K562 (cell line): ENCODE data around the gene FXYD4. TPM values are rescaled to one million over a fixed set of nuclear protein-coding genes. Genes with fewer than 3 reads are reported as not detected.

Source experiments
- ATAC-seq: fragments of 200-7000 bp; cut with Tn5 transposase; 3 replicates; pipeline ENCODE4 v1.9.1; 2020; ENCODE audit warnings: moderate library complexity
- Bru-seq: library from RNA; stranded (reverse); fragments of 400-500 nt; gene quantifications from one replicate; lab custom pipeline; 2021; lab: Mats Ljungman, UMichigan
- BruChase-seq, 2 experiments: library from RNA; stranded (reverse); fragments of 400-500 nt; gene quantifications; one replicate each; lab custom pipeline; 2021; lab: Mats Ljungman, UMichigan
- BruUV-seq: library from RNA; stranded (reverse); fragments of 400-500 nt; replicated peaks from 2 replicates; lab custom pipeline; 2021; lab: Mats Ljungman, UMichigan
- CTCF ChIA-PET: fragments of 300-600 bp; formaldehyde crosslinking; extraction: SDS; loops from one replicate; lab custom pipeline; 2021; ENCODE audit warnings: low intra/inter-chr PET ratio; lab: Yijun Ruan, JAX
- POLR2A ChIA-PET: fragments of 300-600, 350-650 bp; sonication (Branson Sonifier 250); formaldehyde crosslinking; extraction: SDS; loops from one replicate; lab custom pipeline; 2021; ENCODE audit warnings: antibody characterized with exemption, inconsistent platforms; lab: Yijun Ruan, JAX
- DNase-seq, 4 experiments: peaks; one replicate each; pipeline versions ENCODE4 v3.0.0 to v3.0.0-alpha.2; 2011 to 2018; ENCODE audit warnings: low spot score in 3 of 4, mixed read lengths in 3 of 4; ENCODE audit errors: extremely low read depth in 1 of 4
- FAIRE-seq: peaks from 2 replicates; lab custom pipeline; 2011; peaks lifted over from hg19 to GRCh38; lab: Jason Lieb, UNC
- H2AFZ ChIP-seq: 2 replicates; pipeline ENCODE4 v1.6.0; 2011; ENCODE audit warnings: low read depth, low read length, control low read depth, inconsistent platforms
- H3K27ac ChIP-seq: fragments of 200-600 bp; 3 replicates; pipeline ENCODE4 v1.8.0; 2011; ENCODE audit warnings: low read depth, mild to moderate bottlenecking, control low read depth, inconsistent platforms, low read length, moderate library complexity, mixed read lengths; ENCODE audit errors: extremely low read depth
- H3K27me3 ChIP-seq, 2 experiments: fragments of 300-600 bp in 1 of 2; 2 replicates in 1 of 2; 3 replicates in 1 of 2; pipeline versions ENCODE4 v1.6.0 to v1.8.0; 2011; ENCODE audit warnings: inconsistent platforms in 2 of 2, low read length in 2 of 2, mild to moderate bottlenecking in 1 of 2, mixed read lengths in 1 of 2, moderate library complexity in 1 of 2; ENCODE audit not compliant: control insufficient read depth in 2 of 2, insufficient read depth in 2 of 2
- H3K36me3 ChIP-seq: fragments of 300-600 bp; 3 replicates; pipeline ENCODE4 v1.8.0; 2011; ENCODE audit warnings: mild to moderate bottlenecking, low read length, inconsistent platforms; ENCODE audit not compliant: control insufficient read depth, insufficient read depth
- H3K4me1 ChIP-seq, 2 experiments: fragments of 200-600 bp in 1 of 2; replicated peaks in 1 of 2; 2 replicates in 1 of 2; 3 replicates in 1 of 2; pipeline versions ENCODE4 v1.5.1 to v1.8.0; 2011; ENCODE audit warnings: inconsistent platforms in 2 of 2, low read length in 2 of 2, mild to moderate bottlenecking in 1 of 2, mixed read lengths in 1 of 2, moderate library complexity in 1 of 2; ENCODE audit not compliant: control insufficient read depth in 2 of 2, insufficient read depth in 2 of 2
- H3K4me2 ChIP-seq: 2 replicates; pipeline ENCODE4 v1.6.1; 2011; ENCODE audit warnings: low read length, control low read depth, inconsistent platforms, mixed read lengths; ENCODE audit not compliant: insufficient read depth
- H3K4me3 ChIP-seq: fragments of 200-600 bp; sonication (generic), shearing (Covaris generic); 2 replicates; pipeline ENCODE4 v1.5.1; 2016; ENCODE audit warnings: control low read depth, inconsistent platforms
- H3K79me2 ChIP-seq: fragments of 200-600 bp; 3 replicates; pipeline ENCODE4 v1.8.0; 2011; ENCODE audit warnings: low read length, inconsistent platforms; ENCODE audit not compliant: control insufficient read depth, insufficient read depth
- H3K9ac ChIP-seq, 2 experiments: 2 replicates each; pipeline versions ENCODE4 v1.6.0 to v1.6.1; 2011; ENCODE audit warnings: low read depth in 2 of 2, low read length in 2 of 2, control low read depth in 1 of 2, inconsistent platforms in 1 of 2, mild to moderate bottlenecking in 1 of 2, mixed read lengths in 1 of 2; ENCODE audit not compliant: insufficient read depth in 1 of 2
- H3K9me1 ChIP-seq: one replicate; pipeline ENCODE4 v1.6.0; 2011; ENCODE audit warnings: inconsistent platforms, mild to moderate bottlenecking, low read length, moderate library complexity; ENCODE audit not compliant: control insufficient read depth, insufficient read depth
- H3K9me3 ChIP-seq: replicated peaks from 2 replicates; pipeline ENCODE4 v1.5.1; 2011; ENCODE audit warnings: low read depth, low read length, inconsistent platforms; ENCODE audit not compliant: control insufficient read depth, insufficient read depth
- H4K20me1 ChIP-seq: replicated peaks from 2 replicates; pipeline ENCODE4 v1.6.1; 2011; ENCODE audit warnings: low read length, inconsistent platforms, mixed read lengths; ENCODE audit not compliant: control insufficient read depth, insufficient read depth
- BHLHE40 ChIP-seq: IDR thresholded peaks from 2 replicates; pipeline ENCODE4 v1.6.1; 2011; ENCODE audit warnings: low read length, improper control_type of control experiment
- CREB1 ChIP-seq, 2 experiments: sonication (generic) in 1 of 2; formaldehyde crosslinking in 1 of 2; IDR thresholded peaks; 2 replicates each; pipeline versions ENCODE4 v1.6.1 to v1.8.0; 2012 to 2022; ENCODE audit warnings: inconsistent platforms in 1 of 2, mild to moderate bottlenecking in 1 of 2, missing genetic modification reagents in 1 of 2, moderate library complexity in 1 of 2
- CXXC5 ChIP-seq: fragments of 250-450 bp; sonication (Bioruptor Pico); IDR thresholded peaks from 2 replicates; pipeline ENCODE4 v1.8.0; 2022; ENCODE audit warnings: inconsistent platforms, mild to moderate bottlenecking, moderate library complexity
- DNMT1 ChIP-seq: fragments of 450-650 bp; IDR thresholded peaks from 2 replicates; pipeline ENCODE4 v1.6.1; 2016; ENCODE audit warnings: antibody characterized with exemption, mild to moderate bottlenecking
- EHMT2 ChIP-seq: fragments of 450-650 bp; IDR thresholded peaks from 2 replicates; pipeline ENCODE4 v1.6.1; 2018; ENCODE audit warnings: antibody characterized with exemption
- ELF4 ChIP-seq: fragments of 450-650 bp; formaldehyde crosslinking; IDR thresholded peaks from 2 replicates; pipeline ENCODE4 v1.4.0; 2022; ENCODE audit warnings: missing genetic modification characterization
- FOS ChIP-seq: IDR thresholded peaks from 3 replicates; pipeline ENCODE4 v1.6.1; 2011; ENCODE audit not compliant: insufficient read length; ENCODE audit errors: extremely low read depth
- FOXJ3 ChIP-seq: sonication (generic); formaldehyde crosslinking; IDR thresholded peaks from 2 replicates; pipeline ENCODE4 v1.4.0; 2020; ENCODE audit warnings: mild to moderate bottlenecking, missing genetic modification reagents
- HMG20A ChIP-seq: fragments of 450-650 bp; formaldehyde crosslinking; conservative IDR thresholded peaks from 2 replicates; pipeline ENCODE4 v1.4.0; 2020; ENCODE audit warnings: mild to moderate bottlenecking, mixed read lengths
- HMG20B ChIP-seq: fragments of 250-450 bp; sonication (Bioruptor Pico); IDR thresholded peaks from 2 replicates; pipeline ENCODE4 v1.5.0; 2021; ENCODE audit warnings: mild to moderate bottlenecking
- HMGN3 ChIP-seq: IDR thresholded peaks from 2 replicates; pipeline ENCODE4 v1.6.1; 2011; ENCODE audit warnings: borderline replicate concordance, low read depth, mild to moderate bottlenecking, mixed read lengths, low read length; ENCODE audit not compliant: insufficient read length; ENCODE audit errors: extremely low read depth
- ILF3 ChIP-seq: fragments of 450-650 bp; IDR thresholded peaks from 2 replicates; pipeline ENCODE4 v1.6.1; 2018; ENCODE audit warnings: antibody characterized with exemption, mild to moderate bottlenecking, moderate library complexity, borderline replicate concordance
- IRF9 ChIP-seq: fragments of 450-650 bp; IDR thresholded peaks from 2 replicates; pipeline ENCODE4 v1.6.1; 2016; ENCODE audit warnings: missing biosample characterization, missing genetic modification characterization
- MNT ChIP-seq, 2 experiments: fragments of 450-650 bp; conservative IDR thresholded peaks; 2 replicates each; pipeline ENCODE4 v1.6.1; 2017; ENCODE audit warnings: mild to moderate bottlenecking in 2 of 2, moderate library complexity in 2 of 2
- SAP30 ChIP-seq: fragments of 200-600 bp; sonication (generic); IDR thresholded peaks from 2 replicates; pipeline ENCODE4 v1.6.1; 2012; ENCODE audit warnings: borderline replicate concordance, low read depth, mild to moderate bottlenecking, moderate library complexity, low read length, control low read depth, inconsistent platforms; ENCODE audit not compliant: insufficient read depth, poor library complexity, severe bottlenecking
- SMAD4 ChIP-seq: fragments of 250-450 bp; sonication (Bioruptor Pico); conservative IDR thresholded peaks from 2 replicates; pipeline ENCODE4 v1.8.0; 2021; ENCODE audit warnings: inconsistent platforms, mild to moderate bottlenecking, moderate library complexity
- SREBF2 ChIP-seq: sonication (generic); formaldehyde crosslinking; IDR thresholded peaks from 2 replicates; pipeline ENCODE4 v1.4.0; 2020; ENCODE audit warnings: mild to moderate bottlenecking, missing genetic modification reagents
- WGBS: fragments of 100-300 bp; shearing (Covaris generic); methylation state at CpG from one replicate; pipeline ENCODE4 v1.1.6; 2016; ENCODE audit warnings: low coverage, mixed read lengths; ENCODE audit not compliant: insufficient coverage; ENCODE audit errors: missing lambda C conversion rate; 5-methylcytosine and 5-hydroxymethylcytosine counted together
- in situ Hi-C: fragments of 300-500 bp; cut with MboI; formaldehyde crosslinking; loops from 4 replicates; pipeline ENCODE4 v1.15.0; 2018; ENCODE audit warnings: inconsistent platforms, mixed read lengths
- intact Hi-C: fragments of 100-400 bp; cut with micrococcal nuclease; formaldehyde crosslinking; loops from 2 replicates; pipeline ENCODE4 v1.14.2; 2022
- long read RNA-seq, 3 experiments: library from polyadenylated mRNA in 2 of 3; library from RNA in 1 of 3; unstranded in 2 of 3; stranded (forward) in 1 of 3; transcript quantifications; one replicate each; pipeline ENCODE4 v2.0.0, GENCODE V29; 2019 to 2022
- polyA minus RNA-seq, 3 experiments: library from RNA; depleted of rRNA, polyadenylated mRNA; stranded (reverse); fragments of >200 nt; gene quantifications; 2 replicates each; pipeline ENCODE4 v1.2.3, GENCODE V29; 2011
- polyA plus RNA-seq, 8 experiments: library from polyadenylated mRNA; depleted of rRNA in 4 of 8; stranded (reverse) in 5 of 8; unstranded in 3 of 8; fragments of >200 nt; fragmentation: Nextera tagmentation in 2 of 8; fragmentation: Illumina TruSeq in 1 of 8; extraction: Ambion mirVana in 2 of 8; extraction: Trizol in 1 of 8; gene quantifications; 2 replicates each; pipeline versions ENCODE4 v1.2.1 to v1.2.3, GENCODE V29; 2011 to 2014; ENCODE audit warnings: inconsistent platforms in 1 of 8, missing spikeins in 1 of 8
- total RNA-seq, 7 experiments: library from RNA; depleted of rRNA in 6 of 7; stranded (reverse); fragments of >200 nt in 6 of 7; fragmentation: Illumina TruSeq in 2 of 7; extraction: Trizol in 2 of 7; gene quantifications; 2 replicates each; pipeline versions ENCODE4 v1.2.1 to v1.2.3, GENCODE V29; 2011 to 2021; ENCODE audit warnings: low replicate concordance in 1 of 7

Gene FXYD4
- not detected in 2 replicates for total RNA-seq (2011; cell fraction: chromatin; rRNA removed; ENCODE audit: low replicate concordance)
- total RNA-seq (2011; cell fraction: nucleolus; rRNA removed): not detected in 2 replicates
- not detected in 2 replicates for total RNA-seq (2011; cell fraction: nucleoplasm; rRNA removed)
- total RNA-seq (2014; rRNA removed) (not detected in 2 replicates), total RNA-seq (2014; rRNA removed; fragmentation: Illumina TruSeq; extraction: Trizol) (not detected in 2 replicates), total RNA-seq (2015; rRNA removed; fragmentation: Illumina TruSeq; extraction: Trizol) (not detected in 2 replicates), total RNA-seq (2021) (not detected in 2 replicates), polyA plus RNA-seq (2011; rRNA removed) (not detected in 2 replicates), polyA plus RNA-seq (2014; fragmentation: Illumina TruSeq; extraction: Trizol) (not detected in 2 replicates), polyA plus RNA-seq (2014; fragmentation: Nextera tagmentation; extraction: Ambion mirVana) (not detected), polyA plus RNA-seq (2014; rRNA removed) (0.94 TPM in 1 of 2 replicates, not detected in the other), polyA minus RNA-seq (2011; rRNA and poly(A)+ RNA removed) (not detected in 2 replicates), Bru-seq, nascent RNA (not detected), BruChase-seq, experiment 1, labeled RNA remaining after a 2-hour chase (not detected), BruChase-seq, experiment 2, labeled RNA remaining after a 6-hour chase (not detected)
- 0.07 TPM in 1 of 2 replicates, not detected in the other for polyA plus RNA-seq (2011; cell fraction: cytosol; rRNA removed)
- polyA plus RNA-seq (2011; cell fraction: nucleus; rRNA removed): not detected in 2 replicates
- 0.37 TPM in 1 of 2 replicates, not detected in the other for polyA plus RNA-seq (2012)
- polyA minus RNA-seq (2011; cell fraction: cytosol; rRNA and poly(A)+ RNA removed): not detected in 2 replicates
- polyA minus RNA-seq (2011; cell fraction: nucleus; rRNA and poly(A)+ RNA removed): not detected in 2 replicates
- long read RNA-seq, experiment 1: 0 reads
- long read RNA-seq, experiment 2: 0 reads
- long read RNA-seq, experiment 3: 0 reads

- POLR2A ChIA-PET: interaction anchor here (0.6 to 2.8 kb wide), 2 partner anchors 10 to 1004 kb away, joined by 3 to 20 read pairs; no protein-coding TSS in a partner anchor
- H3K9me1 ChIP-seq: no peaks in the 10 kb centered on the region
- peak; percentile 81 for ATAC-seq
- no peak within 1 kb of the TSS; the same call in 1 of the 2 replicates for H2AFZ ChIP-seq
- intact Hi-C loops (no loop called here), in situ Hi-C loops (no loop called here)
- peak within 1 kb of the TSS; percentile 39; the same call in 1 of the 2 replicates for H3K4me2 ChIP-seq
- no TSS peak for BruUV-seq
- H3K4me1 ChIP-seq: peaks cover 0 to 14% of the 10 kb centered on the region in 2 experiments; a peak in 2 of 5 replicates
- CTCF ChIA-PET: interaction anchor here (0.6 kb wide), 1 partner anchor 19 kb away, joined by 5 read pairs; no protein-coding TSS in a partner anchor
- no peak for FAIRE-seq
- H4K20me1 ChIP-seq: no peaks in the 10 kb centered on the region
- H3K79me2 ChIP-seq: no peaks in the 10 kb centered on the region
- H3K4me3 ChIP-seq: no peak within 1 kb of the TSS
- H3K36me3 ChIP-seq: no peaks in the 10 kb centered on the region
- H3K27ac ChIP-seq: no peak within 1 kb of the TSS
- peak in 3 of 4 experiments; percentile 49 to 74 (median 71) for DNase-seq
- H3K27me3 ChIP-seq: peaks cover 0 to 15% of the 10 kb centered on the region in 2 experiments; a peak in 2 of 5 replicates
- no peaks in the 10 kb centered on the region for H3K9me3 ChIP-seq
- peak within 1 kb of the TSS in 1 of 2 experiments; percentile 78; a peak in 2 of 4 replicates for H3K9ac ChIP-seq
- 11% methylated on average over 11 of the region's 13 CpGs for WGBS
- TF ChIP-seq BHLHE40 (peak; percentile 49), MNT (conservative IDR thresholded peaks at IDR 0.05) (peak; percentile 86), FOS (no peak), HMG20B (CRISPR knock-in tag) (no peak), HMGN3 (no peak), SMAD4 (no peak), CXXC5 (no peak), CREB1 (IDR thresholded peaks at IDR 0.05) (no peak), CREB1 (CRISPR knock-in tag; IDR thresholded peaks at IDR 0.05) (0 out of 2 replicates have a peak, but pooled peaks have one; percentile 24), HMG20A (CRISPR knock-in tag) (no peak), SAP30 (no peak), ELF4 (CRISPR knock-in tag) (no peak), ILF3 (no peak), EHMT2 (no peak), SREBF2 (CRISPR knock-in tag) (no peak), FOXJ3 (CRISPR knock-in tag) (no peak), DNMT1 (no peak), IRF9 (no peak)
Measured at GRCh38 chr10:43371418-43371817, at the start of gene FXYD4. TSS of gene FXYD4 (plus strand) at chr10:43371636. CDS start at chr10:43373747, 2,111 bp downstream.
